Hippocampal formation (tissue), 2 donors: Measurements from ENCODE around the gene MICB.
A peak's percentile ranks its signal among the peaks of the same experiment; 100 is the strongest.
"Not testable (repeated sequence)": the region's sequence is repeated elsewhere in the genome, so short reads cannot be mapped to it uniquely, and the experiment has no call there.

Source experiments
- DNase-seq, 2 donors: peaks; one replicate each; lab custom pipeline; 2025; lab: John Stamatoyannopoulos, UW

MICB gene

GRCh38 chr6:31497531-31498476, at the start of gene MICB:
Gene MICB, plus strand, starts transcription at chr6:31498145. Its CDS starts 49 bp downstream, at chr6:31498194.
- no peak for DNase-seq

DNA sequence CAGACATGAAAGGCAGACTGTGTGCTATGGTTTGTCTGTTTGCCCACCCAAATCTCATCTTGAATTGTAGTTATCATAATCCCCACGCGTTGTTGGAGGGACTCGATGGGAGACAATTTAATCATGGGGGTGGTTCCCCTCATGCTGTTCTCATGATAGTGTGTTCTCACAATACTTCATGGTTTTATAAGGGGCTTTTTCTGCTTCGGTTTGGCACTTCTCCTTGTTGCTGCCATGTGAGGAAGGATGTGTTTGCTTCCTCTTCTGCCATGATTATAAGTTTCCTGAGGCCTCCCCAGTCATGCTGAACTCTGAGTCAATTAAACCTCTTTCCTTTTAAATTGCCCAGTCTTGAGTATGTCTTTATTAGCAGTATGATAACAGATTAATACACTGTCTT, 47.2 kb upstream of the MICB start:
- DNase-seq = no peak

GRCh38 chr6:31452859-31453258, 45.1 kb upstream of the MICB start:
- DNase-seq = no peak

- no peak for DNase-seq
Measured at GRCh38 chr6:31453259-31453658, 44.7 kb upstream of the MICB start.

DNA sequence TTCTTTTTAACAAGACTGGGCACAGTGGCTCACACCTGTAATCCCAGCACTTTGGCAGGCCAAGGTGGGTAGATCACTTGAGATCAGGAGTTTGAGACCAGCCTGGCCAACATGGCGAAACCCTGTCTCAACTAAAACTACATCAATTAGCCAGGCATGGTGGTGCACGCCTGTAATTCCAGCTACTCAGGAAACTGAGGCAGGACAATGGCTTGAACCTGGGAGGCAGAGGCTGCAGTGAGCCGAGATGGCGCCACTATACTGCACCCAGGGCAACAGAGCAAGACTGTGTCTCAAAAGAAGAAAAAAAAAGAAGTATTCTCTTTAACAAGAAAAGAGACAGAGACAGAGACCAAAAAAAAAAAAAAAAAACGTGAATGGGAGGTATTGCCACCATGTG, 38.1 kb upstream of the MICB start:
- DNase-seq = not testable (repeated sequence)

- DNase-seq = no peak
Measured at GRCh38 chr6:31460361-31461025, 37.5 kb upstream of the MICB start.

DNA sequence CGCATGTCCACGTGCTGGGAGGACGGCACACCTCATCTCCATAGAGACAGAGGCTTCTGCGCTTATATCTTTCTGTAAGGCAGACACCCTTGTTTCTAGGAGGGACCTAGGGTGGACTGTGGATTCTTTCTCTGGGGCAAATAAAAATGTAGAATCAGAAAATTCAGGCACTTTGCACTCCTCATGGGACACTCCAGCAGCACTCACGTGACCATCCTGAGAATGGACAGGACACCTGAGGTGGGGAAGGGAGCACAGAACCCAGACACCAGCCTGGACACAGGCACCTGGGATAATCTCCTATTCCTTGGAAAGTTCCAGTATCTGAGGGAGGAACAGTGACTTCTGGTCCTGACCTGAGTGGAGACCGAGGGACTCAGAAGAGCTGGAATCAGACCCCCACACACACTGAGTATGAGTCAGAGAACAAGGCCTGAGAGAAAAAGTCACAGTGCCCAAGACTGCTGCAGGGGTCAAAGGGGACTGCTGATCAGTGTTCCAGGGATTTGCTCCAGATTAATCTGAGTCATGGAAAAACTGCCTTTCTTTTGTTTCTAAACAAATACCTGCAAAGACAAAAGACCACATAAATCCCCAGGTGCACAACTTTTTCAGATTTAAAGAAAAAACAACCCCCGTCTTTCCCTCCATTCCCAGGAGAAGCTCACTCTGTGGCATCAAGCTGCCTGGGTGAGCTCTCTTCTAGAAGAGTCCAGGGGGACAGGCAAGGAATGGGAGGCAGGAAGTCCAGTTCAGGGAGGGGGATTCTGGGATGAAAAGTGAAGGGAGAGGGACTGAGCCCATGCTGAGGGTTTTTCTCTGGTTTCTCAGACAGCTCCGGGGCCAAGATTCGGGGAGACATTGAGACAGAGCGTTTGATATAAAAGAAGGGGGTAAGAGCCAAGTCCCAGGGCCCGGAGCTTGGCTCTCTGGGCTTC, 35.6 kb upstream of the MICB start:
- DNase-seq = no peak

- DNase-seq = peak; percentile 29 to 59
Measured at GRCh38 chr6:31462964-31463870, 34.7 kb upstream of the MICB start.

GRCh38 chr6:31464252-31465184, 33.4 kb upstream of the MICB start:
- DNase-seq = no peak

DNA sequence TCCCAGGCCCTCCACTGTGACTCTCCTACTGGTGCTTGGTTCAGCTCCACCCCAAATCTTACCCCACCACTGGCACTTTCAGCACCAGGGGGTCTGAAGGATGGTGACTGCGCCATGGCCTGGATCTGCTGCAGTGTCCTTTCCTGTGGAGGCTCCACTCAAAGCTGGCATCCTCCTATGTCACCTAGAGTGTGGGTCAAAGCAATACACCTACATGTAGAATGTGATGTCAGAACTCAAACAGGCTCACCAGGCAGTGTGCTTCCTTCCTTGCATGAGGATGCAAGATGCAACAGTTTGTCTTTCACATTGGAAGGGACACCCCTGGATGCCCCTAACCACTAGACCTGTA, 32.8 kb upstream of the MICB start:
- no peak for DNase-seq

- no peak for DNase-seq
Measured at GRCh38 chr6:31465718-31466117, 32.2 kb upstream of the MICB start.

- DNase-seq = no peak
Measured at GRCh38 chr6:31466466-31466865, 31.5 kb upstream of the MICB start.

DNA sequence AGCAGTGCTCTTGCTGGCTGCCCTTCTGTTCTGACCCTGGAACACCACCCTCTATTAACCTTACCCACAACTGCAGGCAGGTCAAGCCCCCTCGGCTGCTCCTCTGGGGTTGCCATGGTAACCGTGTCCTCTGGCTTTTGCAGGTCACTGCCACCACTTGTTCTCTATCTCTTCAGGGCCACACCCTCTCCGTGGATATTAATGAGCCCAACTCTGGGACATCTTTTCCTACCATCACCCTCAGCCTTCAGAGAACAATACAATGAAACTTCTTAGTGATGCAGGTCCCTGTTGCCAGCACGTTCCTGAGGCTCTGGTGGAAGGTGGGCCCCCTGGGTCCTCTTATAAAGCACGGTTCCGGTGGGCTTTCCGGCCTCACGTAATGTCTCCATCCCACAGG, 30.8 kb upstream of the MICB start:
- no peak for DNase-seq

DNA sequence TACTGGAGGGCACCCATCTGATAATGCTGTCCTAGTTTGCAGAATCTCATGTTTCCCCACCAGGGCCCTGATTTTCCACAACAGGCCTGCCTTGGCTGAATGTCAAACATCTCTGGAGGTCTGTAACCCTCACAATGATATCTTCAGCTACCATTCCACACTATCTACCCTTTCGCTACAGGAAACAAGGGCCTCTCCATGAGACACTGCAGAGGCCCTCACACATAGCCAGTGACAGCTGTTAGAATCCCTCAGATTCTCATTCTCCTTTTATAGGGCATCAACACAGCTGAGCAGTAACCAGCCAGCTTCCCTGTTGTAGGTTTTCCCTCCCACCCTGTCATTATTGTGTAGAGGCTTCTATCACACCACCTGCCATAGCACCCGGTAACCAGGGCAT, 29.6 kb upstream of the MICB start:
- DNase-seq = no peak

- DNase-seq = no peak
Measured at GRCh38 chr6:31470801-31471200, 27.1 kb upstream of the MICB start.

- DNase-seq = no peak
Measured at GRCh38 chr6:31471711-31472110, 26.2 kb upstream of the MICB start.

- DNase-seq = no peak
Measured at GRCh38 chr6:31472259-31472658, 25.7 kb upstream of the MICB start.

DNA sequence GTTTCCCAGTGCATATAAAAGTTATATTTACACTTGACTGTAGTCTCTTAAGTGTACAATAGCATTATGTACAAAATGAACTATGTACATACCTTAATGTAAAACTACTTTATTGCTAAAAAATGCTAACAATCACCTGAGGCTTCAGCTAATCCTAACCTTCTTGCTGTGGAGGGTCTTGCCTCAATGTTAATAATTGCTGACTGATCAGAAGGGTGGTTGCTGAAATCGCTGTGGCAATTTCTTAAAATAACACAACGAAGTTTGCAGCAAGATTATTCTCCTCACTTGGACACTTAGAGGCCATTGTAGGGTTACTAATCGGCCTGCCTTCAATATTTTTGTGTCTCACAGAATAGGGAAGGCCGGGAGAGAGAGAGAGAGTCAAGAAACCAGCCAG, 24.7 kb upstream of the MICB start:
- DNase-seq = no peak

GRCh38 chr6:31473780-31474761, 23.9 kb upstream of the MICB start:
- no peak for DNase-seq
